Stimulated activated CD8-positive, alpha-beta memory T cell treated with anti-CD3 and anti-CD28 coated beads, Interleukin-12 subunit alpha, Interleukin-12 subunit beta, amount 100 ng/mL, for 24 hours (primary cell): ENCODE results near the gene CUEDC2.
A peak's percentile ranks its signal among the peaks of the same experiment; 100 is the strongest.

ENCODE experiments used
- DNase-seq: peaks from one replicate; pipeline ENCODE4 v3.0.0-alpha.2; 2020; ENCODE audit errors: extremely low read depth

Gene CUEDC2

DNA sequence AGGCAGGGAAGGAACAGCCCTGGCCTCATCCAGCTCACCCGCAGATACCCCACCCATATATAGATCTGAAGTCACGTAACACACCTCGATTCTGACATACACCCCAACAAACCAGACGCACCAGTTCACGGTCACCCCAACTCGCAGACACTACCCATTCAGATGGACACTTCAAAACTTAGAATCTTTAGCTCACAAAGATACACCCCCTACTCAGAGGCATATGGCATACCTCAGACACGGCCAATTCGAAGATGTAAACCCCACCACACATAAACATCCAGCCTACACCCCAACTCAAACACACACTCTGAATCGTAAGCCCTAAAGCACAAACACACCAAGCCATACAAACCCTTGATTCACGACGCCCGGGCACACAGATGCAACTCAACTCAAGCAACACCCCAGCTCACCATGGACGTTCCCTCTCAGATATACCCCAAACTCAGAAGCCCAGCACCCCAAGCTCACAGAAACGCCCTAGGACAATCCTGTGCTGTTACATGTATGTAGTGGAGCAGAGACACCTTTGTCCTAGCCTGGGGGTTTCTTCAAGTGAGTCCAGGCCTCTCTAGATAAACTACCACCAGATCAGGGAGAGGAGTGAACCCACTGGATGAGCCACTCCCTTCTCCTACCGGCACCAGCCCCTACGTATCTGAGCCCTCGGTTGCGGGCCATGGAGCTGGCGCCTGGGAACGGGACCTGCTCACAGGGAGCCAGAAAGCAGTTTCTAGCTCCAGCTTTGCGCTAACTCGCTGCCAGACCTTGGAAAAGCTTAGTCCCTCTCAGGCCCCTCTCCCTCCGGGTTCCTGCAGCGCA lies 22.6 kb downstream of the CUEDC2 start:
- no peak for DNase-seq

DNA sequence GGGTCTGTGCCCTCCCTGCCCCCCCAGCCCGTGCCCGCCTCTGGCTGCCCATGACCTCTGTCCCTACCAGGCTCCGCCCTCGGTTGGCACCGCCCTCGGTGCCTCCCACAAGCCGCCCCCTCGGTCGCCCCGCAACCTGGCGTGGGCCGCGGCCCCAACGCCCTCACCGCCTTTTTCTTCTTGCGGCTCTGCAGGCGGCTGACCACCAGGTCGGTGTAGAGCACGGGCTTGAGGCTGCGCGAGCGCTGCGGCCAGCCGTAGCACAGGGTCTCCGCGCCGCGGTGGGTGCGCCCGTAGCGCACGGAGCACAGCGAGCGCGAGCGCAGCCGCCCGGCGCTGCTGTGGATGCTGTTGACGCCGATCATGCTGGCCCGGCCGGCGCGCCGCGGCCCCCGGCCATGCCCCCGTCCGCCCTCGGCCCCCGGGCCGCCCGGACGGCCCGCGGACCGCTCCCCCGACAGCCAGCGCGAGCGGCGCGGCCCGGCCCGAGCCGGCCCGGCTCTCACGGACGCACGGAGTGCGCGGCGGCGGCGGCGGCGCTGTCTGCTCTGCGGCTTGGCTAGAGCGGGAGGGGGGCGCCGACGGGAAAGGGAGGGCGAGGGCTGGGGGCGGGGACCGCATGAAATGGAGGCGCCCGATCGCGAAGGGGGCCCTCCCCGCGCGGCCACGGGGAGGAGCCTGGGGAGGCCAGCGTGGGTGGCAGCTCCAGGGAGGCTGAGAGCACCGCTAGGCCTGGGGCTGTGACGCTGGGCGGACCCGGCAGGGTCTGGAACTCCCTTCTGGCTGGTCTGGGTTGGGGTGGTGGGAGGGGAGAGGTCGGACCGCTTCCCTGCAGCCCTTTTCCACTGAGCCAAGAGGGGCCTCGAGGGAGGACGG lies 23.4 kb downstream of the CUEDC2 start:
- peak; percentile 59 for DNase-seq

DNA sequence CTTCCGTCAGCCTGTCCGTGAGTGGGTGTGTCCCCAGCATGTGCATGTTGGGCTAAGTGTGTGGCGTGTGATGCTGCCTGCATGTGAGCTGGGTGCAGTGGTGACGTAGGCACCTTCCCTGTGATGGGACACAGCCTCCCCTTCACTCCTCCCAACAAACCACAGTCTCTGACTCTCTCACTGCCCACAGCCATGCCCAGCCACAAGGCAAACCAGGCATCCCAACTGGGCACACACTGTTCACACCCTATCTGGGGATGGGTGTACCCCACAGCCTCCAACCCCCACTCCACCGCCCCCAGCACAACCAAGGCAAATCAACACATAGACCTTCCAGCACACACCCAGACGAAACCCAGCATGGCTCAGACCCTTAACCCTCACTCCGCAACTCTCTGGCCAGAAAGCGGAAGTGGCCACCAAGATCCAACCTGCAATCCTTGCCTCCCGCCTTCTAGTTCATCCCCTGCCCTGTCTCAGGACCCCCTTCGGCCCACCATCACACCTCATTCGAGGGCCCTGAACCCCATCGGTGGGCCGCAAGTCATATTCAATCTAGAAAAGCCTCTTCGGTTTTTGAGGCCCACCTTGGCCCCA lies 24.1 kb downstream of the CUEDC2 start:
- no peak for DNase-seq

DNA sequence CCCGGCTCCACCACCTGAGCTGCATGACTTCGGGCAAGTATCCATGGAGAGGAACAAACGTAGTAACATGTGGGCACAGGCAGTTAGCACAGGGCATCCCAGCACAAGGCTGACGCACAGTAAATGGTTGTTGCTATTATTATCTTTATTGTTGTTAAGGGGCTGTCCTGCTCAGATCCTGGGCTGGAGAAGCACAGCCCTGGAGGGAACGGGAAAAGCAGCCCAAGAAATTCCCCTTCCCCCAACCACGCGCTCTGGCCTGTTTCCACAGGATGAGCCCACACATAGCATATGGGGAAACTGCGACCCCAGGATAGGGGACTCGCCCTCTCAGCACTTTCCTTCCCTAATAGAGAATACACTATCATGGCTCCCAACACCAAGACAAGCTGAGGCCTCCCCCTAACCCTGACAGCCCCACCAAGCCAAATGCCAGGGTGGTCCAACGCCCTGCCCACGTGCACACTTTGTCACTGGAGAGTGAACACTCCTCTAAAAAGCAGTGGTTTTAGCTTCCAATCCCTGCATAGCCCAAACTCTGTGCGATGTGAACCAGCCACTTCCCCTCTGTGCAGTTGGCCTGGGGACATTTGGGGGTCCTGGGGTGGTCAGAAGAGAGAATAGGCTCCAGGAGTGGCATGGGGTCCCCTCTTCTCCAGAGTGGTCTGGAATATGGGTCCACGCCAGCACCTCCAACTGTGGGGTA lies 24.8 kb downstream of the CUEDC2 start:
- no peak for DNase-seq

DNA sequence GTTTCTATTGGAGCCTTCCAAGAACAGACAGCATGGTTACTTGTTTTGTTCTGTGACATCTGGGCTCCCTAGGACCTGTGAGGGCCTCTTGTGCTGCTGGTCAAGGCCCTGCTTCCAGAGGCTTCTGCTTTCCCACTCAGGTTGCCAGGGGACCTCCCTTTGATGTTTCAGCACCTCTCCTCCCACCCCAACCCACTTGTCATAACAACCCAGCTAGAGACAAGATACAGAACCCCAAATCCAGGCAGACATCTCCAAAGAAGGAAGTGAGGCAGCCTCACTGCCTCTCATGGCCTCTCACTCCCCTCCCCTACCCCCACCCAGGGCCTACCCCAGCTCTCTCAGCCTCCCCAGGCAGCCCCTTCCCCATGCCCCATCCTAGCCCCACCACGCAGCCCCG lies 25.6 kb downstream of the CUEDC2 start:
- no peak for DNase-seq

DNA sequence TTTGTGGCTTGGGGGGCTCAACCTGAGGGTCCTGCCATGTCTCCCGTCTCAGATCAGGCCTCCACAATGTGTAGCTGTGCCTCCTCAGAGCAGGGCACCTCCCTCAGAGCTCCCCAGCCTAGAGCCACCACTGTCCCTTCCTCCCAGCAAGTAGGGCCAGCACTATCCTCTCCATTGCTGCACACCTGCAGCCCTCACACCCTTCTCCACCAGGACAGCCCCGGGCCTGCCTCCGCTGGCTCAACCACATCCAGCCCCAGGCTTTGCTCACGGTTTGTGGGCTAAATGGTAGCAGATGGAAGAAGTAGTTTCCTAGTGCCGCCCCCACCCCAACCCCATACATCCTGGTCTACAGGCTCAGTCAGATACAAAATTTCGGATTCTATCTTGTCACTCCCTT lies 26.7 kb downstream of the CUEDC2 start:
- no peak for DNase-seq

DNA sequence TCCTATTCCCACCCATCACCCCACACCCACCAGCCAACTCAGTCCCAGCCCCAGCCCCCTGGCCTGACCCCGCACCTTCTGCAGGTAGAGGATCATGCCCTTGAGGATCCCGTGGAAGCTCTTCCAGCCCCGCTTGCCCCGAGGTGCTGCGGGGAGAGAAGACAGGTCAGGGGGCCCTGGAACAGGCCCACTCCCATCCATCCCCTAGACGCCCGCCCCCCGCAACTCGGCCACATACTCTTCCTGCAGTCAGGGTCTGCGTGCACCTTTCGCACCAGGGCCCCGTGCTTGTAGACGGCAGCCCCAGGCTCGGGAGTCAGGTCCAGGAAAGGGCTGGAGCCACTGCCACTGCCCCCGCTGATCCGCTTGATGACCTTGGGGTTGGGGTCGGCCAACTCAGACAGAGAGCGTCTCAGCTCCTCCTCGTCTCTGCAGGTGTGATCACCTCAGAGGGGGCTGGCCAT lies 27.2 kb downstream of the CUEDC2 start:
- no peak for DNase-seq

DNA sequence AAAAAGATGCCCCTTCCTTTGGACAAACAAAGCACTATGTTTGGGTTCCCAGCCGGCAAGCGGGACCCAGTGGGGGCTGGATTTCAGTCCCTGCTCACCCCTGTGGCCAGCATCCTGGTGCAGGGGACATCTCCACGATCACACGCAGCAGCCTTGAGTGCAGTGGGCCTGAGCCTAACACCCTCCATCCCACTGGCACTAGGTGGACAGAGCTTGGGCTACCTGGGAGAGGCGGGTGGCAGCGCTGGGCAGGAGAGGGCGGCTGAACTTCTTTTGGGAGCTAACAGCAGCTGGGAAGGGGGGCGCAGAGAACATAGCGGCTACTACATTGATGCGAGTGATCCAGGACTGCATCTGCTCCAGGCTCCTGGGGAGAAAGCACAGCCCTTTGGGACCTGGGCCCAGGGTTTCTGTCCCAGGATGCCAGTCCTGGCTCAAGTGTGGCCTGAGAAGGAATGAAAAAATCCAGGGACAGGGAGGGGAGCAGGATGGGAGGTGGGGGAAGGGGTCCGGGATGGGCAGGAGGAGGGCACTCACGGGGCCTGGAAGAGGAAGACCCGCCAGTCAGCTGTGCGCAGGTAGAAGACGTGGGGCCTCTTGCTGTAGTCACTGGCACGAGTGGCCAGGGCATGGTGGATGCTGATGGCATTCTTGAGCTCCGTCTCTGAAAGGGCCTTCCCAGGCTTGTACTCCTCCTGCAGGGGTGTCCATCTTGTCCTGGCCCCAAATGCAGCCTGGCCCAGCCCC lies 27.8 kb downstream of the CUEDC2 start:
- DNase-seq: no peak

DNA sequence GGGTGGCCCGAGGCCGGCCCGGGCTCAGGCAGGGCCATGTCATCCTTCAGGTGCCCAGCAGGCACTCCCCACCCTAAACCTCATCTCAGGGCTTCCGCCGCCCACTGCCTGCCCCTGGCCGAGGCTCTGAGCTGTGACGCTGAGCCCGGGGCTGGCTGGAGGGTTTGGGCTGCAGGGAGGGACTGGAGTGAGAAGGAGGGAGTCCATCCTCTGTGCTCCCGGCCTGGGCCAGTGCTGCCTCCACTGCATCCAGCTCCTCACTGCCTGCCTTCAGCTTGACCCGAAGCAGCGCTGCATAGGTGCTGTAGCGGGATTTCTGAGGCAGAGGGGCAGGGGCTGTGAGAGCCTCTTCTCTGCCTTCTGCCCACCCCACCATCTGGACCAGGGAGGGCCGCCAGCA lies 29.3 kb downstream of the CUEDC2 start:
- no peak for DNase-seq

DNA sequence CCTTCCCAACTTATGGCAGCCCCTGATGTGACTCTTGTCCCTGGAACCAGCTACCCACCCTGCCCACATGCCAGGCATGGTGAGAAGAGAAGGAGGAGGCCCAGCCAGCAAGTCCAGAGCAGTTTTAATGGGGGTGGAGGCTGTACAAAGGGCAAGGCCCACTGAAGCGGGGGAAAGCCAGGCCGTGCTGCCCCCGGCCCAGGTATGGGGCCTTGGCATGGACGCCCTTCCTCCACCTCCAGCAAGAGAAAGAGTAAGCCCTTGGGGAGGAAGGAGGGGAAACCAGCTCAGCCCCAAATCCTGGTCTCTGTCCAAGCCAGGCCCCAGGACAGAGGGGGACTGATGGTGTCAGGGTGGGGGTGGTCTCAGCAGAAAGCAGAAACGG lies 29.9 kb downstream of the CUEDC2 start:
- no peak for DNase-seq

DNA sequence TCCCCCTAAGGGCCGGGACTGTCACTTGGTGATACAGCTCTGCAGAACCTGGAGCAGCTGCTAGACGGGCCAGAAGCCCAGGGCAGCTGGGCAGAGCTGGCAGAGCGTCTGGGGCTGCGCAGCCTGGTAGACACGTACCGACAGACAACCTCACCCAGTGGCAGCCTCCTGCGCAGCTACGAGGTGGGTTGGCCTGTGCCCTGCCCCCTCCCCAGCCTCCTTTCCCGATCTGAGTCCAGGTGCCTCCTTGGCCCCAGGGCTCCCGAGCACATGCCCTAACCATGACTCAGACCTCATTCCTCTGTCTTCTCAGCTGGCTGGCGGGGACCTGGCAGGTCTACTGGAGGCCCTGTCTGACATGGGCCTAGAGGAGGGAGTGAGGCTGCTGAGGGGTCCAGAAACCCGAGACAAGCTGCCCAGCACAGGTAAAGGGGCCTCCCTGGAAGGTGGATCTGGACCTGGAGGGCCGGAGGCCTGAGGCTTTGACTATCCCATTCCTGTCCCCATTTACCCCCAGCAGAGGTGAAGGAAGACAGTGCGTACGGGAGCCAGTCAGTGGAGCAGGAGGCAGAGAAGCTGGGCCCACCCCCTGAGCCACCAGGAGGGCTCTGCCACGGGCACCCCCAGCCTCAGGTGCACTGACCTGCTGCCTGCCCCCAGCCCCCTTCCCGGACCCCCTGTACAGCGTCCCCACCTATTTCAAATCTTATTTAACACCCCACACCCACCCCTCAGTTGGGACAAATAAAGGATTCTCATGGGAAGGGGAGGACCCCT lies 30.5 kb downstream of the CUEDC2 start:
- DNase-seq: no peak

DNA sequence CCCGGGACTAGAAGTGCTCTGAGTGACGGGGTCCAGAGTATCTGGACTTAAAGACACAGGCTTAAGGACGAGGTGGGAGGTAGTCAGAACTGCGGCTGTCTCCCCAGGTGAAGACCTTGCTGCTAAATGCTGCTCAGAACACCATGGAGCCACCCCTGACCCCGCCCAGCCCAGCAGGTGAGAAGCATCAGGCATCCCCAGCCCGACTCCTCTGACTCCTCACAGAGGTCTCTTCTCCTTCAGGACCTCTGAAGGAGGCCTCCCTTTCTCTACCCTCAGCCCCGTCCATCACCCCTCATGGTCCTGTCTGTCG lies 31.1 kb downstream of the CUEDC2 start:
- DNase-seq: no peak

DNA sequence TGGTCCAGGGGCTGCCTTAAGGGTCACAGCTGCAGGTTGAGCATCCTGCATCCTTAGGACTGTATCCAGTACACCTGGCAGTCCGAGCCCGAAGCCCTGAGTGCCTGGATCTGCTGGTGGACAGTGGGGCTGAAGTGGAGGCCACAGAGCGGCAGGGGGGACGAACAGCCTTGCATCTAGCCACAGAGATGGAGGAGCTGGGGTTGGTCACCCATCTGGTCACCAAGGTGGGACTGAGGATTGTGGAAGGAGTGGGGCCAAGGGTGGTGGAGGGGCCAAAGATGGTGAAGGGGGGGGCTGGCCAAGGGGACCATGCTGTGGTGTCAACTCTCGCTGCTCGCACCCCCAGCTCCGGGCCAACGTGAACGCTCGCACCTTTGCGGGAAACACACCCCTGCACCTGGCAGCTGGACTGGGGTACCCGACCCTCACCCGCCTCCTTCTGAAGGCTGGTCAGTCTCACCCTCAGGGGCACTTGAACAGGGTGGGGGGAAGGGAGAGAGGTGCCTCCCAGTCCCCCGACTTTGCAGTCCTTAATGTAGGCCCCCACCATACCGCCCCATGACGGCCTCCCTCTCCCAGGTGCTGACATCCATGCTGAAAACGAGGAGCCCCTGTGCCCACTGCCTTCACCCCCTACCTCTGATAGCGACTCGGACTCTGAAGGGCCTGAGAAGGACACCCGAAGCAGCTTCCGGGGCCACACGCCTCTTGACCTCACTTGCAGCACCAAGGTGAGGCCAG lies 31.6 kb downstream of the CUEDC2 start:
- no peak for DNase-seq

DNA sequence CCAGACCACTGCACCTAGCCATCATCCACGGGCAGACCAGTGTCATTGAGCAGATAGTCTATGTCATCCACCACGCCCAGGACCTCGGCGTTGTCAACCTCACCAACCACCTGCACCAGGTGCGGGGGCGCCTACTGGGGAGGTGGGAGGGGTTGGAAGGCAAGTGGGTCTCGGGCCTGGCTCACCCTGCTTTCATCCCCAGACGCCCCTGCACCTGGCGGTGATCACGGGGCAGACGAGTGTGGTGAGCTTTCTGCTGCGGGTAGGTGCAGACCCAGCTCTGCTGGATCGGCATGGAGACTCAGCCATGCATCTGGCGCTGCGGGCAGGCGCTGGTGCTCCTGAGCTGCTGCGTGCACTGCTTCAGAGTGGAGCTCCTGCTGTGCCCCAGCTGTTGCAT lies 32.3 kb downstream of the CUEDC2 start:
- DNase-seq: no peak

DNA sequence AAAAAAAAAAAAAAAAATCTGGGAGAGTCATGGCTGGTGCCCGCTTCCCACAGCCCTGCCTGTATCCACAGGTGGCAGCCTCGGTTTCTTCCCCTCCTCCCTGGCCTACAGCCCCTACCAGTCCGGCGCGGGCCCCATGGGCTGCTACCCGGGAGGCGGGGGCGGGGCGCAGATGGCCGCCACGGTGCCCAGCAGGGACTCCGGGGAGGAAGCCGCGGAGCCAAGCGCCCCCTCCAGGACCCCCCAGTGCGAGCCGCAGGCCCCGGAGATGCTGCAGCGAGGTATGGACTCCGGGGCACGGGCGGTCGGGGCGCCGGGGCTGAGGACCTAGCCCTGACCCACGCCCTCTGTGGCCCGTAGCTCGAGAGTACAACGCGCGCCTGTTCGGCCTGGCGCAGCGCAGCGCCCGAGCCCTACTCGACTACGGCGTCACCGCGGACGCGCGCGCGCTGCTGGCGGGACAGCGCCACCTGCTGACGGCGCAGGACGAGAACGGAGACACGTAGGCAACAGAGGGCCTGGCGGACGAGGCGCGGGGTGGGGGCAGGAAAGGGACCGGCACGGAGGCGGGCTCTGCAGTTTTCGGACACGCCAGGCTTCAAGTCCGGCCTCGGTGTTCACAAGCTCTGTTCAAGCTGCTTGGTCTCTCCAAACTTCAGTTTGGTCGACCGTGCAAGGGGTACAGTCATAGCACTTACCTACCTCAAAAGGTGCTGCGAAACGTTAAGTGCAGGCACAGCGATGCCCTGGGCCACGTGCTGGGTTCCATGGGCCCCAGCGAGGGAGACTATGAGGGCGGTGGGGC lies 33.0 kb downstream of the CUEDC2 start:
- peak; percentile 62 for DNase-seq

DNA sequence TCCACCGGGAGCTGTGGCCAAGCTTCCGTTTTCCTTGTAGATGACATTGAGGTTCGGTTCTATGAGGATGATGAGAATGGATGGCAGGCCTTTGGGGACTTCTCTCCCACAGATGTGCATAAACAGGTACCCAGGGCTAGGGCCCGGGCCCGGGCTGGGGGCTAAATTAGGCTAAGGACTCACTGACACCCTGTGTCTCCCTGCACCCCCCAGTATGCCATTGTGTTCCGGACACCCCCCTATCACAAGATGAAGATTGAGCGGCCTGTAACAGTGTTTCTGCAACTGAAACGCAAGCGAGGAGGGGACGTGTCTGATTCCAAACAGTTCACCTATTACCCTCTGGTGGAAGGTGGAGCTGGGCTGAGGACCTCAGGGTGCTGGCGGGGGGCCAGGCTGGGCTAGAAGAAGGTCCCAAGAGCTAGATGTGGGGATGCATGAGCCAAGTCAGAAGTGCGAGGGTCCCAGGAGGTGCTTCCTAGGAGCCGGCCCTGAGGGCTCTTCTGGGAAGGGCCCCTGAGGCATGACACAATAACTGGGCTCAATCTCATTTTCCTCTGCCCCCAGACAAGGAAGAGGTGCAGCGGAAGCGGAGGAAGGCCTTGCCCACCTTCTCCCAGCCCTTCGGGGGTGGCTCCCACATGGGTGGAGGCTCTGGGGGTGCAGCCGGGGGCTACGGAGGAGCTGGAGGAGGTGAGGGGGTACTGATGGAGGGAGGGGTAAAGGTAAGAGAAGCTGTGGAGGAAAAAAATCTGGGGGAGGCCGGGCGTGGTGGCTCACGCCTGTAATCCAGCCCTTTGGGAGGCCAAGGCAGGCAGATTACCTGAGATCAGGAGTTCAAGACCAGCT lies 34.0 kb downstream of the CUEDC2 start:
- no peak for DNase-seq

DNA sequence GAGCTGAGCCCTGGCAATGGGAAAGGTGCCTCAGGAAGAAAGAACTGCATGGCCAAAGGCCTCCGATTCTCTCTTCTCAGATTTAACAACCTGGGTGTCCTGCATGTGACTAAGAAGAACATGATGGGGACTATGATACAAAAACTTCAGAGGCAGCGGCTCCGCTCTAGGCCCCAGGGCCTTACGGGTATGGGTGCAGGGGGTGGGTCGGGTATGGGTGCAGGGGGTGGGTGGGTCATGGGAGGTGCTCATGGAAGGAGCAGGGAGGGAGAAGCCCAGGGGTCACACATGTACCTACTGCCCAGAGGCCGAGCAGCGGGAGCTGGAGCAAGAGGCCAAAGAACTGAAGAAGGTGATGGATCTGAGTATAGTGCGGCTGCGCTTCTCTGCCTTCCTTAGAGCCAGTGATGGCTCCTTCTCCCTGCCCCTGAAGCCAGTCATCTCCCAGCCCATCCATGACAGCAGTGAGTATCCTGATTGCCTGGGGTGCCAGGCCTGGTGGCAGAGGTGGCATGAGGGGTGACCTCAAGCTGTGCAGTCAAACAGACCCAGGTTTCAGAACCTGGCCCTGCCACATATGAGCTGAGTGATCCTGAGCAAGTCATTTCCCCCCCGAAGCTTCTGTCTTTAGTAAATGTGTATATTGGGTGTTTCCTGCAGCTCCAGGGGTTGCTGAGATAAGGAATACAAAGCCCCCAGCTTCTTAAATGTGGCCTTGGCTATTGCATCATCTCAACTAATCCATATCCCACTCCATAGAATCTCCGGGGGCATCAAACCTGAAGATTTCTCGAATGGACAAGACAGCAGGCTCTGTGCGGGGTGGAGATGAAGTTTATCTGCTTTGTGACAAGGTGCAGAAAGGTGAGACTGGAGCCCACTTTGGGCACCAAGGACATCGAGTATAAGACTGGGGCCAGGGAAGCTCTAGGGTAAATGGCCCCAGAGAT lies 34.9 kb downstream of the CUEDC2 start:
- DNase-seq: no peak
